Measurements from ENCODE around the gene FLT1. TPM values are rescaled to one million over a fixed set of nuclear protein-coding genes. Genes with fewer than 3 reads are reported as not detected.

Gene FLT1
- polyA plus RNA-seq, 1 donor (not counting 4 experiments of a cell fraction or from before 2014, with no cell fraction given) = 0.01 TPM

DNA sequence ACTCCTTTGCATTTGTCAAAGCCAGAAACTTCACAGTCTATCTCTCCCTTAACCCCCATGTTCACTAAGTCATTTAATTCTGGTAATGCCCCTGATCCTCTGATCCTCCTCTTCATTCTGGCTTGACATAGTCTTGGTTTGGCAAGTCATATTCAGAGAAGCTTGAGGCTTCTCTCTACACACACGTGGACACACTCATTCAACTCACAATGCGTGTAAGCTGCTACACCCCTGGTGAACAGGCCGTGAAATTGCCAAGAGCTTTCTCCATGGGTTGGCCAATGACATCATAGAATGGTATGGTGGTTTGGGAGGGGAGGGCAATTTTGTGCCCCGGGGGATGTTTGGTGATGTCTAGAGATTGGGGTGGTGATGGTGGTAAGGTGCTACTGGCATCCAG lies 47.9 kb upstream of the FLT1 start:
- Histone ChIP-seq H3K4me2 (ENCODE audit: control insufficient read depth, extremely low read depth, insufficient read depth, low read depth, low read length) (no peak overlapping the region), H3K9ac (ENCODE audit: control insufficient read depth, extremely low read depth, insufficient read depth, low read length) (no peak overlapping the region), H2AFZ (ENCODE audit: control insufficient read depth, low read length) (no peak overlapping the region), H4K20me1 (ENCODE audit: control insufficient read depth, extremely low read depth, insufficient read depth, low read length) (no peaks in the 10 kb centered on the region), H3K27me3 (ENCODE audit: control insufficient read depth, extremely low read depth, insufficient read depth, low read length) (no peaks in the 10 kb centered on the region), H3K79me2 (ENCODE audit: control insufficient read depth, insufficient read depth, low read length) (no peaks in the 10 kb centered on the region), H3K36me3 (ENCODE audit: control insufficient read depth in 2 of 2, extremely low read depth in 1 of 2, insufficient read depth in 2 of 2, low read length in 2 of 2) (no peaks in the 10 kb centered on the region), H3K4me1 (ENCODE audit: control insufficient read depth, extremely low read depth, insufficient read depth, low read length) (peaks cover 6% of the 10 kb centered on the region), H3K9me3 (ENCODE audit: control insufficient read depth, low read depth, low read length) (no peaks in the 10 kb centered on the region), H3K9me1 (ENCODE audit: control insufficient read depth, extremely low read depth, insufficient read depth, low read length) (no peaks in the 10 kb centered on the region), H3K27ac (ENCODE audit: control insufficient read depth, insufficient read depth, low read length) (no peak overlapping the region), H3K4me3 (ENCODE audit: control insufficient read depth in 2 of 3, extremely low read depth in 1 of 3, insufficient read depth in 2 of 3, low read depth in 1 of 3, low read length in 3 of 3) (no peak overlapping the region)
- DNase-seq (ENCODE audit: low read depth, low spot score) (no peak), FAIRE-seq (no peak)
- dilution Hi-C loops (cut with MboI; ENCODE audit: extremely low pct_ligation_motif_present, low sequenced_read_pairs) = no loop called here
- TF ChIP-seq EZH2 (IDR thresholded peaks at IDR 0.05; ENCODE audit: low read length) (no peak), CTCF (optimal IDR thresholded peaks at IDR 0.05 in 1 of 3, IDR thresholded peaks at IDR 0.05 in 1 of 3, conservative IDR thresholded peaks at IDR 0.05 in 1 of 3; ENCODE audit: extremely low read depth in 1 of 3, insufficient read depth in 2 of 3, low read length in 3 of 3) (no peak)

GRCh38 chr13:28541966-28542365 lies 47.0 kb upstream of the FLT1 start:
- no peak overlapping the region for H3K4me3 ChIP-seq (ENCODE audit: control insufficient read depth in 2 of 3, extremely low read depth in 1 of 3, insufficient read depth in 2 of 3, low read depth in 1 of 3, low read length in 3 of 3)
- H3K4me2 ChIP-seq (ENCODE audit: control insufficient read depth, extremely low read depth, insufficient read depth, low read depth, low read length) = no peak overlapping the region
- no peak for TF ChIP-seq EZH2 (IDR thresholded peaks at IDR 0.05; ENCODE audit: low read length)
- no peak for TF ChIP-seq CTCF (optimal IDR thresholded peaks at IDR 0.05 in 1 of 3, IDR thresholded peaks at IDR 0.05 in 1 of 3, conservative IDR thresholded peaks at IDR 0.05 in 1 of 3; ENCODE audit: extremely low read depth in 1 of 3, insufficient read depth in 2 of 3, low read length in 3 of 3)
- DNase-seq (ENCODE audit: low read depth, low spot score) = no peak
- no peak overlapping the region for H3K27ac ChIP-seq (ENCODE audit: control insufficient read depth, insufficient read depth, low read length)
- H3K9me1 ChIP-seq (ENCODE audit: control insufficient read depth, extremely low read depth, insufficient read depth, low read length) = no peaks in the 10 kb centered on the region
- no peaks in the 10 kb centered on the region for H3K9me3 ChIP-seq (ENCODE audit: control insufficient read depth, low read depth, low read length)
- H3K79me2 ChIP-seq (ENCODE audit: control insufficient read depth, insufficient read depth, low read length) = no peaks in the 10 kb centered on the region
- H3K36me3 ChIP-seq (ENCODE audit: control insufficient read depth in 2 of 2, extremely low read depth in 1 of 2, insufficient read depth in 2 of 2, low read length in 2 of 2) = no peaks in the 10 kb centered on the region
- no peak overlapping the region for H3K9ac ChIP-seq (ENCODE audit: control insufficient read depth, extremely low read depth, insufficient read depth, low read length)
- FAIRE-seq = no peak
- dilution Hi-C loops (cut with MboI; ENCODE audit: extremely low pct_ligation_motif_present, low sequenced_read_pairs) = no loop called here
- no peak overlapping the region for H2AFZ ChIP-seq (ENCODE audit: control insufficient read depth, low read length)
- no peaks in the 10 kb centered on the region for H4K20me1 ChIP-seq (ENCODE audit: control insufficient read depth, extremely low read depth, insufficient read depth, low read length)
- no peaks in the 10 kb centered on the region for H3K27me3 ChIP-seq (ENCODE audit: control insufficient read depth, extremely low read depth, insufficient read depth, low read length)
- H3K4me1 ChIP-seq (ENCODE audit: control insufficient read depth, extremely low read depth, insufficient read depth, low read length) = peaks cover 6% of the 10 kb centered on the region
